CD14-positive monocyte (primary cell): ENCODE measurements around the gene AJUBA. TPM values are rescaled to one million over a fixed set of nuclear protein-coding genes. Genes with fewer than 3 reads are reported as not detected.

Source experiments
- DNase-seq, 3 donors: peaks; one replicate each; pipeline ENCODE4 v3.0.0-alpha.2; 2011 to 2022
- H2AFZ ChIP-seq: 2 replicates; pipeline ENCODE4 v1.6.0; 2012; ENCODE audit warnings: mild to moderate bottlenecking, low read depth, low read length, inconsistent platforms; ENCODE audit not compliant: insufficient read depth, poor library complexity, severe bottlenecking
- H3K27ac ChIP-seq, 2 donors: 1 replicate in 1 of 2; 2 replicates in 1 of 2; pipeline ENCODE4 v1.5.1; 2012 to 2013; ENCODE audit warnings: low read length in 2 of 2, control low read depth in 1 of 2, inconsistent platforms in 1 of 2, low read depth in 1 of 2, mild to moderate bottlenecking in 1 of 2
- H3K27me3 ChIP-seq, 2 donors: one replicate each; pipeline versions ENCODE4 v1.6.0 to v1.6.1; 2011 to 2013; ENCODE audit warnings: low read length in 2 of 2; ENCODE audit not compliant: control insufficient read depth in 2 of 2, insufficient read depth in 2 of 2
- H3K36me3 ChIP-seq, 2 donors: replicated peaks in 1 of 2; 1 replicate in 1 of 2; 2 replicates in 1 of 2; pipeline versions ENCODE4 v1.5.1 to v1.6.1; 2012 to 2013; ENCODE audit warnings: low read length in 2 of 2, control low read depth in 1 of 2, inconsistent platforms in 1 of 2, mild to moderate bottlenecking in 1 of 2; ENCODE audit not compliant: insufficient read depth in 2 of 2, control insufficient read depth in 1 of 2
- H3K4me1 ChIP-seq, 2 donors: 1 replicate in 1 of 2; 2 replicates in 1 of 2; pipeline versions ENCODE4 v1.5.1 to v1.6.1; 2012 to 2013; ENCODE audit warnings: low read length in 2 of 2, control low read depth in 1 of 2, inconsistent platforms in 1 of 2, mild to moderate bottlenecking in 1 of 2, moderate library complexity in 1 of 2; ENCODE audit not compliant: insufficient read depth in 2 of 2, control insufficient read depth in 1 of 2
- H3K4me2 ChIP-seq: replicated peaks from 2 replicates; pipeline ENCODE3; 2012; ENCODE audit warnings: low read length, moderate library complexity, mild to moderate bottlenecking; ENCODE audit not compliant: poor library complexity, severe bottlenecking; ENCODE audit errors: extremely low read depth
- H3K4me3 ChIP-seq, 3 experiments: fragments of 200-600 bp in 1 of 3; sonication (generic) in 1 of 3; replicated peaks in 1 of 3; 1 replicate in 2 of 3; 2 replicates in 1 of 3; pipeline ENCODE4 v1.5.1; 2011 to 2013; ENCODE audit warnings: low read length in 3 of 3, mild to moderate bottlenecking in 3 of 3, control low read depth in 2 of 3, low read depth in 2 of 3, inconsistent platforms in 1 of 3, moderate library complexity in 1 of 3
- H3K79me2 ChIP-seq: 2 replicates; pipeline ENCODE4 v1.6.0; 2012; ENCODE audit warnings: mild to moderate bottlenecking, control low read depth, inconsistent platforms, low read length, moderate library complexity; ENCODE audit not compliant: insufficient read depth
- H3K9ac ChIP-seq: 2 replicates; pipeline ENCODE4 v1.6.0; 2017; ENCODE audit warnings: low read length, mild to moderate bottlenecking; ENCODE audit not compliant: insufficient read depth, poor library complexity, severe bottlenecking
- H3K9me3 ChIP-seq, 2 donors: replicated peaks in 1 of 2; 1 replicate in 1 of 2; 2 replicates in 1 of 2; pipeline versions ENCODE4 v1.5.1 to v1.6.1; 2012 to 2013; ENCODE audit warnings: low read length in 2 of 2, control low read depth in 1 of 2; ENCODE audit not compliant: control insufficient read depth in 1 of 2, insufficient read depth in 1 of 2
- H4K20me1 ChIP-seq: 2 replicates; pipeline ENCODE4 v1.6.0; 2012; ENCODE audit warnings: mild to moderate bottlenecking, low read length, control low read depth, moderate library complexity; ENCODE audit not compliant: insufficient read depth
- H3K27ac Mint-ChIP-seq, 7 donors: one replicate each; pipeline ENCODE4 v1.8.0; 2020; ENCODE audit warnings: mild to moderate bottlenecking in 7 of 7, mixed read lengths in 7 of 7, moderate library complexity in 6 of 7, inconsistent platforms in 2 of 7
- H3K27me3 Mint-ChIP-seq, 3 donors: one replicate each; pipeline ENCODE4 v1.8.0; 2021 to 2022; ENCODE audit warnings: low read depth in 3 of 3, mild to moderate bottlenecking in 3 of 3, mixed read lengths in 3 of 3, moderate library complexity in 3 of 3, inconsistent platforms in 1 of 3
- H3K36me3 Mint-ChIP-seq, 2 donors: one replicate each; pipeline ENCODE4 v1.8.0; 2020; ENCODE audit warnings: mixed read lengths in 2 of 2, inconsistent platforms in 1 of 2, mild to moderate bottlenecking in 1 of 2
- H3K4me1 Mint-ChIP-seq: one replicate; pipeline ENCODE4 v1.8.0; 2020; ENCODE audit warnings: mild to moderate bottlenecking, mixed read lengths
- H3K4me3 Mint-ChIP-seq, 2 donors: one replicate each; pipeline ENCODE4 v1.8.0; 2020; ENCODE audit warnings: mild to moderate bottlenecking in 2 of 2, mixed read lengths in 2 of 2, moderate library complexity in 1 of 2
- H3K9me3 Mint-ChIP-seq, 7 donors: one replicate each; pipeline ENCODE4 v1.8.0; 2020 to 2022; ENCODE audit warnings: mixed read lengths in 7 of 7, mild to moderate bottlenecking in 6 of 7, moderate library complexity in 6 of 7, inconsistent platforms in 2 of 7
- WGBS: methylation state at CpG from one replicate; pipeline ENCODE4 v1.1.5; 2013; ENCODE audit warnings: missing lambda C conversion rate; ENCODE audit not compliant: insufficient coverage; 5-methylcytosine and 5-hydroxymethylcytosine counted together
- intact Hi-C, 2 donors: fragments of 100-400 bp; cut with micrococcal nuclease; formaldehyde crosslinking; loops; one replicate each; pipeline versions ENCODE4 v1.15.0 to v1.15.1; 2023
- polyA plus RNA-seq, 3 donors: library from polyadenylated mRNA; depleted of rRNA in 1 of 3; unstranded in 2 of 3; stranded (reverse) in 1 of 3; fragments of 300-500 nt in 2 of 3; fragments of >200 nt in 1 of 3; fragmentation: Illumina TruSeq in 2 of 3; gene quantifications; 1 replicate in 2 of 3; 2 replicates in 1 of 3; pipeline ENCODE4 v1.2.3, GENCODE V29; 2012 to 2021
- TF ChIP-seq, protein P1 (sequence below): fragments of 200-600 bp; IDR thresholded peaks from one replicate; pipeline ENCODE4 v1.8.0; 2022; ENCODE audit warnings: antibody characterized with exemption, mild to moderate bottlenecking

The AJUBA gene
- polyA plus RNA-seq, 3 donors: 0.04 TPM; not detected in 2

DNA sequence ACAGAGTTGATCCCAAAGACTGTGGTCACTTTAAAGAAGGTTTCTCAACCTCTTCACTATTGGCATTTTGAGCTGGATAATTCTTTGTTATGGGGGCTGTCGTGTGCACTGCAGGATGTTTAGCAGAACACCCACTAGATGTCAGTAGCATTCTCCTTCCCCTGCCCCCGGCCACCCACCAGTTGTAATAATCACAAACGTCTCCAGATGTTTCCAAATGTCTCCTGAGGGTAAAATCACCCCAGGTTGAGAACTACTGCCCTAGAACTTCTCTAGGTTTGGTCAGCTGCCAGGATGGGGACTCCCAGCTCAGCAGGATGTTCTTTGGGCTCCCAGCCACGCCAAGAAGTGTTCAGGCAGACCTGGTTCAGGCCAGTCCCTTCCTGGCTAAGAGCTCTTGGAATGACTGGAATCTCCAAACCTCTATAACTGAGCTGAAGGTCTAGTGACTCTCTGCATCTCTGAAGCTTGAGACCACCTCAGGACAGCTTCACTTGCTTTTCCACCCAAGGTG lies 12.5 kb upstream of the AJUBA start:
- Mint-ChIP-seq H3K4me3 (no peak overlapping the region), H3K9me3 (no peaks in the 10 kb centered on the region), H3K27me3 (peaks cover 0 to 1% (median 0%) of the 10 kb centered on the region in 3 donors), H3K4me1 (peaks cover 5% of the 10 kb centered on the region), H3K27ac (no peak overlapping the region), H3K36me3 (peaks cover 35 to 43% of the 10 kb centered on the region in 2 donors)
- no peaks in the 10 kb centered on the region for H3K4me1 ChIP-seq
- H4K20me1 ChIP-seq: no peaks in the 10 kb centered on the region
- TF ChIP-seq, protein P1, sequence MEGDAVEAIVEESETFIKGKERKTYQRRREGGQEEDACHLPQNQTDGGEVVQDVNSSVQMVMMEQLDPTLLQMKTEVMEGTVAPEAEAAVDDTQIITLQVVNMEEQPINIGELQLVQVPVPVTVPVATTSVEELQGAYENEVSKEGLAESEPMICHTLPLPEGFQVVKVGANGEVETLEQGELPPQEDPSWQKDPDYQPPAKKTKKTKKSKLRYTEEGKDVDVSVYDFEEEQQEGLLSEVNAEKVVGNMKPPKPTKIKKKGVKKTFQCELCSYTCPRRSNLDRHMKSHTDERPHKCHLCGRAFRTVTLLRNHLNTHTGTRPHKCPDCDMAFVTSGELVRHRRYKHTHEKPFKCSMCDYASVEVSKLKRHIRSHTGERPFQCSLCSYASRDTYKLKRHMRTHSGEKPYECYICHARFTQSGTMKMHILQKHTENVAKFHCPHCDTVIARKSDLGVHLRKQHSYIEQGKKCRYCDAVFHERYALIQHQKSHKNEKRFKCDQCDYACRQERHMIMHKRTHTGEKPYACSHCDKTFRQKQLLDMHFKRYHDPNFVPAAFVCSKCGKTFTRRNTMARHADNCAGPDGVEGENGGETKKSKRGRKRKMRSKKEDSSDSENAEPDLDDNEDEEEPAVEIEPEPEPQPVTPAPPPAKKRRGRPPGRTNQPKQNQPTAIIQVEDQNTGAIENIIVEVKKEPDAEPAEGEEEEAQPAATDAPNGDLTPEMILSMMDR: peak; percentile 28
- H3K27ac ChIP-seq: no peak overlapping the region
- no peak overlapping the region for H3K4me3 ChIP-seq
- H3K36me3 ChIP-seq: peaks cover 5 to 27% of the 10 kb centered on the region in 2 donors
- H3K27me3 ChIP-seq: no peaks in the 10 kb centered on the region
- no peak overlapping the region for H2AFZ ChIP-seq
- intact Hi-C loops: no loop called here
- no peaks in the 10 kb centered on the region for H3K79me2 ChIP-seq
- H3K9me3 ChIP-seq: no peaks in the 10 kb centered on the region
- H3K9ac ChIP-seq: no peak overlapping the region
- H3K4me2 ChIP-seq: no peak overlapping the region
- DNase-seq: no peak
- WGBS: 33% methylated on average over 2 of the region's 4 CpGs

- DNase-seq: no peak
- Histone ChIP-seq H3K36me3 (peaks cover 8 to 31% of the 10 kb centered on the region in 2 donors), H3K4me3 (no peak overlapping the region), H3K4me1 (no peaks in the 10 kb centered on the region), H4K20me1 (no peaks in the 10 kb centered on the region), H3K4me2 (no peak overlapping the region), H3K9ac (no peak overlapping the region), H2AFZ (no peak overlapping the region), H3K27me3 (no peaks in the 10 kb centered on the region), H3K9me3 (no peaks in the 10 kb centered on the region), H3K27ac (no peak overlapping the region), H3K79me2 (no peaks in the 10 kb centered on the region)
- Mint-ChIP-seq H3K4me3 (no peak overlapping the region), H3K36me3 (peaks cover 38 to 53% of the 10 kb centered on the region in 2 donors), H3K4me1 (peaks cover 5% of the 10 kb centered on the region), H3K27me3 (peaks cover 0 to 1% (median 0%) of the 10 kb centered on the region in 3 donors), H3K9me3 (no peaks in the 10 kb centered on the region), H3K27ac (peak overlapping the region in 1 of 7 donors; percentile 19)
- TF ChIP-seq, protein P1: no peak
- intact Hi-C loops: no loop called here
Measured at GRCh38 chr14:22993517-22993916, 11.2 kb upstream of the AJUBA start.
